Left lung (tissue), 10 donors: ENCODE measurements around the gene SAFB2. TPM values are rescaled to one million over a fixed set of nuclear protein-coding genes. Genes with fewer than 3 reads are reported as not detected.

Experiments used
- ATAC-seq: fragments of 200-7000 bp; cut with Tn5 transposase; one replicate; pipeline ENCODE4 v1.9.1; 2020; ENCODE audit warnings: moderate library complexity
- DNase-seq, 4 donors: peaks; one replicate each; pipeline ENCODE4 v3.0.0-alpha.2; 2013 to 2020
- H3K27ac ChIP-seq, 2 donors: fragments of 200-600 bp; sonication (generic) in 1 of 2; one replicate each; pipeline versions ENCODE4 v1.5.0 to v1.8.0; 2020 to 2021
- H3K27me3 ChIP-seq, 2 donors: fragments of 200-600 bp; sonication (generic) in 1 of 2; one replicate each; pipeline versions ENCODE4 v1.5.0 to v1.8.0; 2020 to 2021
- H3K36me3 ChIP-seq, 2 donors: fragments of 200-600 bp; sonication (generic) in 1 of 2; one replicate each; pipeline versions ENCODE4 v1.5.0 to v1.8.0; 2020 to 2021
- H3K4me1 ChIP-seq, 2 donors: fragments of 200-600 bp; one replicate each; pipeline ENCODE4 v1.8.0; 2021
- H3K4me3 ChIP-seq, 2 donors: fragments of 200-600 bp; sonication (generic) in 1 of 2; one replicate each; pipeline versions ENCODE4 v1.5.0 to v1.8.0; 2020 to 2021; ENCODE audit warnings: mild to moderate bottlenecking in 1 of 2
- H3K9me3 ChIP-seq, 2 donors: fragments of 200-600 bp; sonication (generic) in 1 of 2; one replicate each; pipeline versions ENCODE4 v1.5.0 to v1.8.0; 2020 to 2021
- intact Hi-C, 2 donors: fragments of 100-400 bp; cut with DNase I; formaldehyde crosslinking; loops; one replicate each; pipeline versions ENCODE4 v1.11.2 to v1.14.2; 2022
- polyA plus RNA-seq, 6 donors: library from polyadenylated mRNA; unstranded; fragments of 120-200 nt; gene quantifications; one replicate each; pipeline ENCODE4 v1.2.1, GENCODE V29; 2013; ENCODE audit not compliant: insufficient read length in 6 of 6
- total RNA-seq, 2 donors: library from RNA; stranded (reverse); fragmentation: NEBNext Ultra II Directional; extraction: Animal tissue kit (Norgen Biotek cat#: 25700); gene quantifications; one replicate each; pipeline ENCODE4 v1.2.1, GENCODE V29; 2021
- TF ChIP-seq, protein P1 (sequence below), 2 donors: fragments of 200-600 bp; sonication (generic) in 1 of 2; IDR thresholded peaks; one replicate each; pipeline versions ENCODE4 v1.5.0 to v1.8.0; 2021; ENCODE audit warnings: antibody characterized with exemption in 2 of 2
- donor health status: DM: no; HTN: yes; CAD: no.
- donor health status: DM: no; HTN: no; CAD: no.

The SAFB2 gene
- total and polyA plus RNA-seq, 8 donors: 62.0 to 110 (median 84.8) TPM

GRCh38 chr19:5646703-5647102, 24.1 kb upstream of the SAFB2 start:
- no peaks in the 10 kb centered on the region for H3K9me3 ChIP-seq
- no peak for DNase-seq
- no peak overlapping the region for H3K27ac ChIP-seq
- H3K36me3 ChIP-seq: peaks cover 0 to 92% of the 10 kb centered on the region in 2 donors
- intact Hi-C loops: no loop called here
- no peak overlapping the region for H3K4me3 ChIP-seq
- ATAC-seq: no peak
- no peaks in the 10 kb centered on the region for H3K27me3 ChIP-seq
- H3K4me1 ChIP-seq: peaks cover 0 to 5% of the 10 kb centered on the region in 2 donors
- TF ChIP-seq, protein P1, sequence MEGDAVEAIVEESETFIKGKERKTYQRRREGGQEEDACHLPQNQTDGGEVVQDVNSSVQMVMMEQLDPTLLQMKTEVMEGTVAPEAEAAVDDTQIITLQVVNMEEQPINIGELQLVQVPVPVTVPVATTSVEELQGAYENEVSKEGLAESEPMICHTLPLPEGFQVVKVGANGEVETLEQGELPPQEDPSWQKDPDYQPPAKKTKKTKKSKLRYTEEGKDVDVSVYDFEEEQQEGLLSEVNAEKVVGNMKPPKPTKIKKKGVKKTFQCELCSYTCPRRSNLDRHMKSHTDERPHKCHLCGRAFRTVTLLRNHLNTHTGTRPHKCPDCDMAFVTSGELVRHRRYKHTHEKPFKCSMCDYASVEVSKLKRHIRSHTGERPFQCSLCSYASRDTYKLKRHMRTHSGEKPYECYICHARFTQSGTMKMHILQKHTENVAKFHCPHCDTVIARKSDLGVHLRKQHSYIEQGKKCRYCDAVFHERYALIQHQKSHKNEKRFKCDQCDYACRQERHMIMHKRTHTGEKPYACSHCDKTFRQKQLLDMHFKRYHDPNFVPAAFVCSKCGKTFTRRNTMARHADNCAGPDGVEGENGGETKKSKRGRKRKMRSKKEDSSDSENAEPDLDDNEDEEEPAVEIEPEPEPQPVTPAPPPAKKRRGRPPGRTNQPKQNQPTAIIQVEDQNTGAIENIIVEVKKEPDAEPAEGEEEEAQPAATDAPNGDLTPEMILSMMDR (IDR thresholded peaks at IDR 0.05): no peak

DNA sequence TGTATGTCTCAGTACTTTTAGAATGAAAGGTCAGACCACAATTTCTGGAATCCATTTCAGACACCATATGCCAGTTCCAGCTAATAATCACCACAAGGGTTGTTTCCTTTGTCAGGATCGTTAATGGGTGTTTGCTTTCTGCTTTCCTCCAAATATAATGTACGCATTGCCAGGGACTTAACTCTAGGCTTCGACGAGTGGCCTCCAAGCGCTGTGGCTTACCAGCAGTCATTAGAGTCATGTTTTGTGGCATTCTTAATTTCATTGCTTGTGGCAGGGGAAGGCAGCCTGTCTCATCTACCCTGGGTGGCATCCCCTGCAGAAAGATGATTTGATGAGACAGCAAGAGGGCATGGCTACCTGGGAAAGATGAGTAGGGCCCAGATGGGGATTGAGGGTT, 22.8 kb upstream of the SAFB2 start:
- H3K4me3 ChIP-seq: no peak overlapping the region
- TF ChIP-seq, protein P1 (IDR thresholded peaks at IDR 0.05): no peak
- no peaks in the 10 kb centered on the region for H3K27me3 ChIP-seq
- peaks cover 0 to 83% of the 10 kb centered on the region in 2 donors for H3K36me3 ChIP-seq
- H3K4me1 ChIP-seq: peaks cover 0 to 5% of the 10 kb centered on the region in 2 donors
- DNase-seq (no peak), ATAC-seq (no peak)
- intact Hi-C loops: no loop called here
- H3K9me3 ChIP-seq: no peaks in the 10 kb centered on the region
- H3K27ac ChIP-seq: no peak overlapping the region

DNA sequence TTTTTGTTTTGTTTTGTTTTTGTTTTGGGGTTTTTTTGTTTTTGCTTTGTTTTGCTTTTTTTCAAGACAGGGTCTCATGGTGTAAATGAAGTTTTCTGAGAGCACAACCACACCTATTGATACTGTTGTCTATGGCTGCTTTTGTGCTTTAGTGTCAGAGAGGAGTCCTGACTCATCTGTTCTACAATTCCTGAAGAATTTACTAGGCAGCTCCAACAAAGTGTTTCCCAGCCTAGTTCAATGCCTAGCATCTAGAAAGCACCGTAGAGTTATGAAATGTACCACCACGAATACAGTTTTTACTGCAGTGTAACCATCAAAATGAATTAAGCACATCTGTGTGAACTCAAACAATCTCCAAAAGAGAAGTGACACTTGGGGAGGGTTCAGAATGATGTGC, 21.5 kb upstream of the SAFB2 start:
- ATAC-seq: no peak
- Histone ChIP-seq H3K9me3 (no peaks in the 10 kb centered on the region), H3K4me1 (peaks cover 0 to 5% of the 10 kb centered on the region in 2 donors), H3K36me3 (peaks cover 0 to 74% of the 10 kb centered on the region in 2 donors), H3K27me3 (no peaks in the 10 kb centered on the region), H3K4me3 (no peak overlapping the region), H3K27ac (no peak overlapping the region)
- DNase-seq: no peak
- TF ChIP-seq, protein P1 (IDR thresholded peaks at IDR 0.05): no peak
- intact Hi-C loops: no loop called here

- Histone ChIP-seq H3K4me1 (peaks cover 0 to 9% of the 10 kb centered on the region in 2 donors), H3K27me3 (no peaks in the 10 kb centered on the region), H3K27ac (no peak overlapping the region), H3K9me3 (no peaks in the 10 kb centered on the region), H3K4me3 (no peak overlapping the region), H3K36me3 (peaks cover 0 to 68% of the 10 kb centered on the region in 2 donors)
- ATAC-seq (no peak), DNase-seq (no peak)
- intact Hi-C loops: no loop called here
- TF ChIP-seq, protein P1 (IDR thresholded peaks at IDR 0.05): no peak
These were observed 20.5 kb upstream of the SAFB2 start for GRCh38 chr19:5643060-5643459.

DNA sequence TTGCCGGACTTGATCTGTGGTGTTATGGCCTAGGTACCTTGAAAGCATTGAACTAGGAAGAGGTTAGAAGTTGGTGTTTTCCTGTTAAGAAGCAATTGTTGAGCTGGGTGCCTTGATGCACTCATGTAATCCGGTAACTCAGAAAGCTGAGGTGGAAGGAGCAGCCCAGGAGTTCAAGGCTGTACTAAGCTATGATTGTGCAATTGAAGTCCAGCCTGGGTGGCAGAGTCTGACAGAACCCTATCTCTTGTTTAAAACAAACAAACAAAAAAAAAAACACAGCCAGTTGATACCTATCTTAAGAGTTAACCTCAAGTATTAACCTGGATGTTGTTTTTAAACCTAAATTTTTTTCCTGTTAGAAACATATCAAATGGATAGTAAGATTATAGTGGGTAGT, 19.6 kb upstream of the SAFB2 start:
- no peaks in the 10 kb centered on the region for H3K27me3 ChIP-seq
- H3K9me3 ChIP-seq: no peaks in the 10 kb centered on the region
- no peak overlapping the region for H3K4me3 ChIP-seq
- H3K4me1 ChIP-seq: peaks cover 0 to 17% of the 10 kb centered on the region in 2 donors
- intact Hi-C loops: no loop called here
- H3K36me3 ChIP-seq: peaks cover 0 to 59% of the 10 kb centered on the region in 2 donors
- no peak overlapping the region for H3K27ac ChIP-seq
- ATAC-seq (no peak), DNase-seq (no peak)
- TF ChIP-seq, protein P1 (IDR thresholded peaks at IDR 0.05): no peak
